Stimulated activated naive CD8-positive, alpha-beta T cell treated with anti-CD3 and anti-CD28 coated beads, Interleukin-15, Interleukin-2, amounts not matched to agents 100 ng/mL and 50 ng/mL, for 24 hours (primary cell): ENCODE results near the gene TRIM29.

Experiments
- H3K27ac Mint-ChIP-seq: one replicate; pipeline ENCODE4 v1.8.0; 2021; ENCODE audit warnings: mild to moderate bottlenecking, mixed read lengths
- H3K27me3 Mint-ChIP-seq: one replicate; pipeline ENCODE4 v1.8.0; 2021; ENCODE audit warnings: mixed read lengths
- H3K36me3 Mint-ChIP-seq: one replicate; pipeline ENCODE4 v1.8.0; 2021; ENCODE audit warnings: low read depth, mixed read lengths
- H3K4me1 Mint-ChIP-seq: one replicate; pipeline ENCODE4 v1.8.0; 2021; ENCODE audit warnings: low read depth, mixed read lengths
- H3K4me3 Mint-ChIP-seq: one replicate; pipeline ENCODE4 v1.8.0; 2021; ENCODE audit warnings: mild to moderate bottlenecking, mixed read lengths
- H3K9me3 Mint-ChIP-seq: one replicate; pipeline ENCODE4 v1.8.0; 2021; ENCODE audit warnings: mixed read lengths

The TRIM29 gene

GRCh38 chr11:120134931-120135228, 3.0 kb downstream of the TRIM29 start:
- no peaks in the 10 kb centered on the region for H3K36me3 Mint-ChIP-seq
- H3K4me1 Mint-ChIP-seq: no peaks in the 10 kb centered on the region
- no peaks in the 10 kb centered on the region for H3K9me3 Mint-ChIP-seq
- no peak overlapping the region for H3K27ac Mint-ChIP-seq
- H3K4me3 Mint-ChIP-seq: no peak overlapping the region
- no peaks in the 10 kb centered on the region for H3K27me3 Mint-ChIP-seq

GRCh38 chr11:120134106-120134930, 3.6 kb downstream of the TRIM29 start:
- Mint-ChIP-seq H3K27ac (no peak overlapping the region), H3K4me3 (no peak overlapping the region), H3K4me1 (no peaks in the 10 kb centered on the region), H3K9me3 (no peaks in the 10 kb centered on the region), H3K27me3 (no peaks in the 10 kb centered on the region), H3K36me3 (no peaks in the 10 kb centered on the region)

DNA sequence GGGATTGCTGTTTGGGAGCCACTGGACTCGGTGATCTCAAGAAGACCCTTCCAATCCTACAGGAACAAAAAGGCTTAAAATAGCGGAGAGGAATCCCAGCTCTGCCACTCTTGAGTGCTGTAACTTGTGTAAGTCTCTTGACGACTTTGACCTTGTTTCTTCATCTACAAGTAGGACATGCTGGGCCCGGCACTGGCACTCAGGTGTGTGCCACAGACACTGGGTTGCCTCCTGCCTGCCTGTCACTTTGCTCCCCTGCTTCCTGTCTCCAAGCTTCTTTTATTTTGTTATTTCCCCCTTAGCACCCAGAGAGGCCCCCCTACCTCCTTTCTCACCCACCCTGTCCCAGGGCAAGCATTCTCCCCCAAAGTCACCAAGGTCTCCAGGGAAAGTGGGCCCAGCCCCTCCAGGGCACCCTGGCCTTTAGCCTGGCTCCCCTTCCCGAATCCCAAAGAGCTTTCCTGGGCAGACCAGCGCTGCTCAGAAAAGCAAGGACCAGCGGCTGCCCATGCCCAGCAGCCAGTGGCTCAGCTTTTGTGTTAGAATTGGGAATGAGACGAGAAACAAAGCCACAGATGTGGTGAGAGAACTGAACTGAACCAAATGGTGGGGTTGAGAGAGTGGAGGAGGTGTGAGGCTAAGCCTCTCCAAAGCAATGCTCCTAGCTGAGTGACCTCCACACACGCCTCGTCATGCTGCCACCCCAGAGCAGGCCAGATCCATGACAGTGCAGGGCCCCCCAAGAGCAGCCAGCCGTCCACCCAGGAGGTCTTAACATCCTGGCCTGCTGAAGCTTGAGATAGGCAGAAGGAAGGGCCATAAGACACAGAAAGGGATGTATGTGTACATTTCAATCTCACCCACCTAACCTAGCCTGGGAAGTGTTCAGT, 4.5 kb downstream of the TRIM29 start:
- H3K9me3 Mint-ChIP-seq: no peaks in the 10 kb centered on the region
- H3K4me3 Mint-ChIP-seq: no peak overlapping the region
- H3K4me1 Mint-ChIP-seq: no peaks in the 10 kb centered on the region
- H3K36me3 Mint-ChIP-seq: no peaks in the 10 kb centered on the region
- no peaks in the 10 kb centered on the region for H3K27me3 Mint-ChIP-seq
- no peak overlapping the region for H3K27ac Mint-ChIP-seq

DNA sequence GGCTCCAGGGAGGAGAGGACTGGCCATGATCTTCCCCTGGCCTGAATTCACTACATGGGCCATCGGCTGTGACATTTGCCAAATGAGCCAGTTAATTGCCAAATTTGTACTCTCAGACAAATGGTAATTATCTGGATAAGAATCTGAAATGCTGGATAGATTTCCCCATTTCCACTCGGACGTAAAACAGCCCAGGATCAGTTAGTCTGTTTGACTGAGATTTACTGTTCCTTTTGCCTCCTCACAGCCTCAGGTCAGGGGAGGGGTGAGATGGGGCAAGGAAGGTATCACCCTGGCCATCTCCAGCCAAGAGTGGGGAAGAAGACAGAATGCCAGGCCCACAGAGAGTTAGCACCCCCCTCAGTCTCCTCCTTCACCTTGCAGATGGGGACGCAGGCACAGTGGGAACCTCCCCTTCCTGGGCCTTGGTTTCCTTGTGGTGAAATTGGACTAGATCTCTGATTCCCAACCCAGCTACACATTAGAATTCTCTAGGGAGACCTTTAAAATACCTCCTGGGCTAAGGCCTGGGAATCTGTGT, 5.2 kb downstream of the TRIM29 start:
- H3K27me3 Mint-ChIP-seq: no peaks in the 10 kb centered on the region
- no peaks in the 10 kb centered on the region for H3K9me3 Mint-ChIP-seq
- H3K36me3 Mint-ChIP-seq: no peaks in the 10 kb centered on the region
- no peak overlapping the region for H3K4me3 Mint-ChIP-seq
- H3K27ac Mint-ChIP-seq: no peak overlapping the region
- no peaks in the 10 kb centered on the region for H3K4me1 Mint-ChIP-seq

DNA sequence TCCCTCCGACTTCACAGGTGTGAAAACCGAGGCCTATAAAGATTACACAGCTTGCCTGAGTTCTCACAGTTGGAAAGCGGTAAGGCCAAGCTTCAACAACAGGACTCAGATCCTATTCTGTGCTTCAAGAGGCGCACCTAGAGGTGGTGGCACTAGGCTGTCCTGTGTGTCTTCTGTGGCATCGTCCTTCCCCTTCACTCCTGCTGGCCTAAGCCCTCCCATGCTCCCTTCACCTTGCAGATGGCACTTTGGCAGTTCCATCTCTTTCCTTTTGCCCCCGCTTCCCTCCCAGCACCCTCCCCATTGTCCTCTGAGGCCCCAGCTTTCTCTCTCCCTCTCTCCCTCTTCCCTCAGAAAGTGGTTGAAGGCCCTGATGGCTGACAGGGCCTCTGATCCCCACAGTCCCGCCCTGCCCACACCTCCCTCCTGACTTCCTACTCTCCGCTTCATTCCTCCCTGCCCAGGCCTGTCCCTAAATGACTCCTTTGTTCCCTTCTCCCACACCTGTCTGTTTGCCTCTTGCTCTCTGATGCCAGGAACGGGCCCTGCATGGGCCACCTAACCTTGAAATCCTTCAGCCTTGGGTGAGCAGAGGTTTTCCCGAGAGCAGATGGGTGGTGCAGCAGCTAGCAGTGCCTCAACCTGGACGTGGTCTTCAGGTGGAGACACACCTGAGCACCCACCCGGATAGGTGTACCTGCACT, 5.8 kb downstream of the TRIM29 start:
- Mint-ChIP-seq H3K27ac (no peak overlapping the region), H3K4me3 (no peak overlapping the region), H3K36me3 (no peaks in the 10 kb centered on the region), H3K27me3 (no peaks in the 10 kb centered on the region), H3K4me1 (no peaks in the 10 kb centered on the region), H3K9me3 (no peaks in the 10 kb centered on the region)

GRCh38 chr11:120130991-120131760, 6.7 kb downstream of the TRIM29 start:
- Mint-ChIP-seq H3K4me3 (no peak overlapping the region), H3K4me1 (no peaks in the 10 kb centered on the region), H3K27ac (no peak overlapping the region)

DNA sequence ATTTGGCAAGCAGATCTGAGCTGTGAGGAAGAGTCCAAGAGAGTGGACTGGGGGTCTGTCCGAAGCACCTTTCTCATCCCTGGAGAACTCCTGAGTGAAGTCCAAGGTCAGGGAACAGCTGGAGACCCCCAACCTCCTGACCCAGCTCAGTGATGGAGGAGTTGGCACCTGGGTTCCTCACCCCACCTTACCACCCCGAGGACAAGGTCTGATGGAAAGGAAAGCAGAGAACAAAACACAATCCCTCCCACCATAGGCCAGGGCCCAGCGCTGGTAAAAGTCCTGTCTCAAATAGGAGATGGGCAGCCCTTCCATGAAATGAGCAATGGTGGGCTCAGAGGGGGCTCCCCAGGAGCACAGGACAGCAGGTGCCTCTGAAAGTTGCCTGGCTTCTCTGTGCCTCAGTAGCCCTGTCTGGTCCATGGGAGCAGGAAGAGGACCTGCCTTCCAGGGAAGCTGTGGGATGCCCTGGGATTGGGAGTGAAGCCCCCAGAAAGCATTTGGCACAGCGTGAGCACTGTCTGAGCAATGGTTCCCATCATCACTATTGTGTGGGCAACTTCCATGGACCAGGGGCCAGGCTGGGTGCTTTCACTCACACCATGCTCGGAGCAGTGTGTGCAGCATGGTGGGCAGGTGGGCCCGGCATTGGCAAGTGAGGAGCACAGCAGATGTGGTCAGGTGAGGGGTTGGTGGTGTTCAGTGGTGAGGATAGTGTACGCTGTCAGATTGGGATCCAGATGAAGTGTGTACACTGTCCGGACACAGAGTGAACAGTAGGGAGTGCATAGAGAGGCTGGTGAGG, 7.5 kb downstream of the TRIM29 start:
- H3K36me3 Mint-ChIP-seq: no peaks in the 10 kb centered on the region
- H3K9me3 Mint-ChIP-seq: no peaks in the 10 kb centered on the region
- no peak overlapping the region for H3K27ac Mint-ChIP-seq
- H3K4me1 Mint-ChIP-seq: no peaks in the 10 kb centered on the region
- H3K27me3 Mint-ChIP-seq: no peaks in the 10 kb centered on the region
- H3K4me3 Mint-ChIP-seq: no peak overlapping the region

More at GRCh38 chr11:120130991-120131760, 6.7 kb downstream of the TRIM29 start:
- no peaks in the 10 kb centered on the region for H3K27me3 Mint-ChIP-seq
- H3K36me3 Mint-ChIP-seq: no peaks in the 10 kb centered on the region
- no peaks in the 10 kb centered on the region for H3K9me3 Mint-ChIP-seq

DNA sequence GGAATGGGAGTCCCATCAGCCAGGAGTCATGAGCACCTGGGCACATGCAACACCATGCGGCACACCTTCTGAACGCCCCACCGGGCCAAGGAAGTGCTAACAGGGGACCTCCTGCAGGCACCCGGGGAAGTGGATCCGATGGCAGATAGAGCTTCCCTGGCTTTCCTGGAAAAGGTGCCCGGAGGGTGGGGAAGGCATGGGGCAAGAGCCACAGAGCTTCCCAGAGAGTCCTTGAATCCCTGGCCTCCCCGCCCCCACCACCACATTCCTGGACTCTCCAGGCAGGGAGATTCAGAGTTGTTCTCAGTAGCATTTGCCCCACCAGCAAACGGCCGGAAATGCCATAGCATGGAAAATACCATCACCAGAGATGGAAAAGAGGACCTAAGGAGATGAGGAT, 8.3 kb downstream of the TRIM29 start:
- H3K27me3 Mint-ChIP-seq: no peaks in the 10 kb centered on the region
- H3K9me3 Mint-ChIP-seq: no peaks in the 10 kb centered on the region
- H3K4me3 Mint-ChIP-seq: no peak overlapping the region
- H3K27ac Mint-ChIP-seq: no peak overlapping the region
- H3K36me3 Mint-ChIP-seq: no peaks in the 10 kb centered on the region
- H3K4me1 Mint-ChIP-seq: no peaks in the 10 kb centered on the region

GRCh38 chr11:120128392-120129119, 9.4 kb downstream of the TRIM29 start:
- Mint-ChIP-seq H3K9me3 (no peaks in the 10 kb centered on the region), H3K4me3 (no peak overlapping the region), H3K27ac (no peak overlapping the region), H3K4me1 (no peaks in the 10 kb centered on the region), H3K36me3 (no peaks in the 10 kb centered on the region), H3K27me3 (no peaks in the 10 kb centered on the region)

DNA sequence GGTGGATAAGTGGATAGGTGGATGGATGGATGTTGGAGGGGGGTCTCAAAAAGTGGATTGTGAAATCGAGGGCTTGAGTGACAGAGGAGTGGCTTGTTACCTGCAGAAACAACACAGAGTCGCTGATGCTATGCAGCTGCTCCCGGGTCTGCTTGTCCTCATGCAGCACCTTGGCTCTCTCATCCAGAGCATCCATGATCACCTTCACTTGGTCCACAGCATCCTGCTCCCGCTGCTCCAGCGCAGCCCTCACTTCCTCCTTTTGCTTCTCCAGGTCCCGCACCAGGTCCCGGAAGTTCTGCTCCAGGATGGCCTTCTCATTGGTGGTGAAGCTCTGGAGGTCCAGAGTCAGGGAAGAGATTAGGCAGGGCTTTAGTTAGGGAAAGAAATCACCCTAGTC, 10.7 kb downstream of the TRIM29 start:
- Mint-ChIP-seq H3K27me3 (no peaks in the 10 kb centered on the region), H3K4me3 (no peak overlapping the region), H3K27ac (no peak overlapping the region), H3K9me3 (no peaks in the 10 kb centered on the region), H3K36me3 (no peaks in the 10 kb centered on the region), H3K4me1 (no peaks in the 10 kb centered on the region)

GRCh38 chr11:120126620-120127019, 11.3 kb downstream of the TRIM29 start:
- no peak overlapping the region for H3K27ac Mint-ChIP-seq
- no peaks in the 10 kb centered on the region for H3K27me3 Mint-ChIP-seq
- H3K4me3 Mint-ChIP-seq: no peak overlapping the region
- no peaks in the 10 kb centered on the region for H3K36me3 Mint-ChIP-seq
- H3K4me1 Mint-ChIP-seq: no peaks in the 10 kb centered on the region
- H3K9me3 Mint-ChIP-seq: no peaks in the 10 kb centered on the region

DNA sequence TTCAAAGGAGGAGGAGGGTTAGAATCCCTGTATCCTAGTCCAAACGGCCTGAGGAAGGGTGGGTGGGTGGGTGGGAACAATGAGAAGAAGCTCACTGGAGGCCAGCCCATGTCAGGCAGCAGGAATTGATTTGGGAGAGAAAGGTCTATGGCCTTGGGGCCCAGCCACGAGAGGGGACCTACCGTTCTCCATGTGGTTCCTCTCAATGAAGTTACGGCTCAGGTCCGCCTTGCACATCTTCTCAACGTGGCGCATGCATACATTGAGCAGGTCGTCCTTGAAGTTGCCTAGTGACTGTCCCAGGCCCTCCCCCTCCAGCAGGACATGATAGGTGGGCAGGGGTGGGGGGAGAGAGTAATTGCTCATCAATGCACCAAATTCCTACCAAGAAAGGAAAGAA, 12.4 kb downstream of the TRIM29 start:
- Mint-ChIP-seq H3K4me3 (no peak overlapping the region), H3K36me3 (no peaks in the 10 kb centered on the region), H3K27ac (no peak overlapping the region), H3K27me3 (no peaks in the 10 kb centered on the region), H3K4me1 (no peaks in the 10 kb centered on the region), H3K9me3 (no peaks in the 10 kb centered on the region)

GRCh38 chr11:120125024-120125423, 12.9 kb downstream of the TRIM29 start:
- no peaks in the 10 kb centered on the region for H3K27me3 Mint-ChIP-seq
- H3K4me1 Mint-ChIP-seq: no peaks in the 10 kb centered on the region
- H3K36me3 Mint-ChIP-seq: no peaks in the 10 kb centered on the region
- H3K9me3 Mint-ChIP-seq: no peaks in the 10 kb centered on the region
- no peak overlapping the region for H3K27ac Mint-ChIP-seq
- no peak overlapping the region for H3K4me3 Mint-ChIP-seq
